Stimulated activated CD4-positive, alpha-beta T cell treated with anti-CD3 and anti-CD28 coated beads, Interleukin-1b, Interleukin-23, amount 100 ng/mL, for 1 hour (primary cell): ENCODE data around the gene TBATA.

Source experiments
- DNase-seq, 2 donors: peaks; one replicate each; pipeline ENCODE4 v3.0.0-alpha.2; 2020; ENCODE audit warnings: low read depth in 2 of 2

Gene TBATA

DNA sequence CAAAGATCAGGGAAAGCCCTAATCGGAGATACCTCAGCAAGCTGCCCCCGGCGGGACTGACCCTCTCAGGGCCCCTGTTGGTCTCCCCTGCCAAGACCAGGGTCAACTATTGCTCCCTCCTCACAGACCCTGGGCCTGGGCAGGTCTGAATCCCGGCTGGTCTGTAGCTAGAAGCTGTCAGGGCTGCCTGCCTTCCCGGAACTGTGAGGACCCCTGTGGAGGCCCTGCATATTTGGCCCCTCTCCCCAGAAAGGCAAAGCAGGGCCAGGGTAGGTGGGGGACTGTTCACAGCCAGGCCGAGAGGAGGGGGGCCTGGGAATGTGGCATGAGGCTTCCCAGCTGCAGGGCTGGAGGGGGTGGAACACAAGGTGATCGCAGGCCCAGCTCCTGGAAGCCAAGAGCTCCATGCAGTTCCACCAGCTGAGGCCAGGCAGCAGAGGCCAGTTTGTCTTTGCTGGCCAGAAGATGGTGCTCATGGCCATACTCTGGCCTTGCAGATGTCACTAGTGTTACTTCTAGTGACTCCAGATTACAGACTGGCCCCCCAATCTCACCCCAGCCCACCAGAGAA lies 24.1 kb downstream of the TBATA start:
- DNase-seq, result no peak

DNA sequence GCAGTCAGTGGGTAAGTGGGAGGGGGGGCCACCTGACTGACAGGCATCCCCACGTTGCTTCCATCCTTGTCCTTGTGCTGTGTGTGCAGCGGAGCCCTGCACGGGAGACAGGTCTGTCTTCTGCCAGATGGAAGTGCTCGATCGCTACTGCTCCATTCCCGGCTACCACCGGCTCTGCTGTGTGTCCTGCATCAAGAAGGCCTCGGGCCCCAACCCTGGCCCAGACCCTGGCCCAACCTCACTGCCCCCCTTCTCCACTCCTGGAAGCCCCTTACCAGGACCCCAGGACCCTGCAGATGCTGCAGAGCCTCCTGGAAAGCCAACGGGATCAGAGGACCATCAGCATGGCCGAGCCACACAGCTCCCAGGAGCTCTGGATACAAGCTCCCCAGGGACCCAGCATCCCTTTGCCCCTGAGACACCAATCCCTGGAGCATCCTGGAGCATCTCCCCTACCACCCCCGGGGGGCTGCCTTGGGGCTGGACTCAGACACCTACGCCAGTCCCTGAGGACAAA lies 24.8 kb downstream of the TBATA start:
- no peak for DNase-seq

DNA sequence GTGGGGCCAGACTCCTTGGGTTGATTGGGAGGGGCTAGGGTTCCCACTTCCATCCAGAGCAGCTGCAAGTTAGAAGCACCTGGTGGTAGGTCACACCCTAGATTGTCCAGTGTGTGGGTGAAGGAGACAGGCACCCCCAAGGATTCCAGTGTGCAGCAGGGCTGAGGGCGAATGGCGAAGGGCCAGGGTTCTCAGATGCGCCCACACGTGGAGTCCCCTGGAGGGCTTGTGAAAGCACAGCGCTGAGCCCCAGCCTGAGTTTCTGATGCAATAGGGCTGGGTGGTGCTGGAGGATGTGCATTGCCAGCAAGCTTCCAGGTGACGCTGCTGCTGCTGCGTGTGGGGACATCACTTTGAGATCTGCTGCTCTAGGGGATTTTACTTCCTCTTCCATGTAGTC lies 25.4 kb downstream of the TBATA start:
- no peak for DNase-seq

DNA sequence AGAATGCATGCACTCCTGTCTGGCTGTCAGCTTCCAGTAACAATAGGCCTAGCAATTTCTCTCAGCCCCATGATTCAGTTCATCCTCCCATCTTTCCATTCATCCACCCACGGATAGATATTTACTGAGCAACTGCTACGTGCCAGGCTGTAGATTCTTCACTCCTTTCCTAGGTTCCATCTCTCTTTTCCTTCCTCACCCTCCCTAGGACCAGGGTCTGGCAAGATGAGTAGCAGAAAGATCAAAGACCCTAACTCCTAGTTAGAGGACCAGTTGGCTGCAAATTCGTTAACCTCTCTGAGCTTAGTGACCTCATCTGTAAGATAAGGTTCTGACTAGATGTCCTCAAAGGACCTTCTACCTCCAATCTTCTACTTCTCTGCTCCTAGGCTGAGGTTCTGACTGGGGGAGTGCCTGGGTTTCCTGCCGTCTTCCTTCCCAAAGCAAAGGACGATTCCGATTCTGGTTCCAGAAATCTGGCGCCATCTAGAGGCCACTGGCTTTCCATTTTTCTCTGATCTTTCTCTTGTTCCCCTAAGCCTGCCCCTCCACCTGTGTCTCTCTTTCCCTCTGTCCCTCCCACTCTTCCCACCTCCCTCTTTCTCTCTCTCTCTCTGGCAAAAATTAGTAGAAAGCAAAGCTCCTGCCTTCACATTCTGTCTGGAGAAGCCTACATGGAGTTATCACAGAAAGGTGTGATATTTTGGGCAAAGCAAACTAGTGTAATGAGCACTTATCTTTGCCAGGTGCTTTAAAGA lies 26.2 kb downstream of the TBATA start:
- DNase-seq, result peak; percentile 29 to 37

DNA sequence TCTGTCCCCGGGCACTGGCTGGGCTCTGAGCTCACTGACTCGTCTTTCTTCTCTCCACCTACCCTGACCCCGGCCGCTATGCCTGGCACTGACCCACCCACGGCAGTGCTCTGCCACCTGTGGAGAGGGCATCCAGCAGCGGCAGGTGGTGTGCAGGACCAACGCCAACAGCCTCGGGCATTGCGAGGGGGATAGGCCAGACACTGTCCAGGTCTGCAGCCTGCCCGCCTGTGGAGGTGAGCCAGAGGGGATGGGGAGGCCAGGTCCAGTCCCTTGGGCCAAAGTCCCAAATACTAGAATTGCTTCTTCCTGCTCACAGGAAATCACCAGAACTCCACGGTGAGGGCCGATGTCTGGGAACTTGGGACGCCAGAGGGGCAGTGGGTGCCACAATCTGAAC lies 27.3 kb downstream of the TBATA start:
- no peak for DNase-seq

DNA sequence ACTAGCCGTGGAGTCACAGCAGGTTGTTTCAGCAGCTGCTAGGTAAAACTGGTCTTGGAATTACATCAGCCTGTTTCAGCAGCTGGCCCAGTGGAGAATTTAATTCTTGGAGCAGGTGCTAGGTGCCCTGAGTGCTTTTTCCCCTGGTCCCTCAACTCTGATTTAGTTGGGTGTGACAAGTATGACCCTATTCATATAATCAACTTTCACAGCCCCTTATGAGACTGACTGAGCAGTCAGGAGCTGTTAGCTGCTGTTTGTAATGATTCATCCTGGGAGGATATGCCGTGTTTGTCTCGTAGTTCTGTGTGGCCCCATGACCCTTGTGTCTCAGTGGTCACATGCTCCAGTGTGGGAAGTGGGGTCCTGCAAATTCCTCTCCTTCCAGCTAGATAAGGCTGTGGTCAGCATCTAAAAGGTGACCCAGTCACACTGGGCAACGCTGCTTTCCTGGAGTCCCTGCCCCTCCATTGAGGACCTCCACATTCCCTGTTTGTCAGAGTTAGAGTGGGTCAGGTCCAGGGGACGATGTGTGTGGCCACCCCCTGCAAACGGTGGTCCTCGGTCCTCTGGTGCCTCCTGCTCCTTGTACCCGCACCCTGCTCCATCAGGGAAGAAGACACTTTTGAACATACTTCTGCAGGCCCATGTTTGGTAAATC lies 28.3 kb downstream of the TBATA start:
- no peak for DNase-seq

DNA sequence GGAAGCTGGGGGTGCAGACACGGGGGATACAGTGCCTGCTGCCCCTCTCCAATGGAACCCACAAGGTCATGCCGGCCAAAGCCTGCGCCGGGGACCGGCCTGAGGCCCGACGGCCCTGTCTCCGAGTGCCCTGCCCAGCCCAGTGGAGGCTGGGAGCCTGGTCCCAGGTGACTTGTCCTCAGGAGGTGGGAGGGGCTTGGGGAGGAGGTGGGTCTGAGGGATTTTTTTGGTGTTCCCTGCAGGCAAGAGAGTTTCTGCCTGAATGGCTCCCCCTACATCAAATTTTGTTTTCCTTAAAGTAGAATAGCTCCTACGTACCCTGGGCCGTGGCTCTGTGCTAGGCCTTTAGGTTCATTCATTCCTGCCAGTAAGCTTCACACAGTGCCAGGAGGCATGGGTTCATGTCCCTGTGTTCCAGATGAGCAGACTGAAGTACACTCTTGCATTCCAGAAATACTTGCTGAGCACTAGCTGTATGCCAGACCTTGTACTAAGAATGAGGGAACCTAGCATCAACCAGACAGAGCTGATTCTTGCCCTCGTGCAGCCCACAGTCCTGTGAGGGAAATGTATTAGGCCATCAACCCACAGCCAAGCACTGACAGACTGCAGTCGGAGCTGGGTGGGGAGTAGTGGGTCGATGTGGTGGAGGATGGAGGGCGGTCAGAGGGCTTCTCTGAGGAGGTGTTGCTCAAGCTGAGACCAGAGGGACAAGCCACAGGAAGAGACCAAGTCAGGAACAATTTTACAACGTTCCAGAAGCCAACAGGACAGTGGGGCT lies 31.1 kb downstream of the TBATA start:
- no peak for DNase-seq

DNA sequence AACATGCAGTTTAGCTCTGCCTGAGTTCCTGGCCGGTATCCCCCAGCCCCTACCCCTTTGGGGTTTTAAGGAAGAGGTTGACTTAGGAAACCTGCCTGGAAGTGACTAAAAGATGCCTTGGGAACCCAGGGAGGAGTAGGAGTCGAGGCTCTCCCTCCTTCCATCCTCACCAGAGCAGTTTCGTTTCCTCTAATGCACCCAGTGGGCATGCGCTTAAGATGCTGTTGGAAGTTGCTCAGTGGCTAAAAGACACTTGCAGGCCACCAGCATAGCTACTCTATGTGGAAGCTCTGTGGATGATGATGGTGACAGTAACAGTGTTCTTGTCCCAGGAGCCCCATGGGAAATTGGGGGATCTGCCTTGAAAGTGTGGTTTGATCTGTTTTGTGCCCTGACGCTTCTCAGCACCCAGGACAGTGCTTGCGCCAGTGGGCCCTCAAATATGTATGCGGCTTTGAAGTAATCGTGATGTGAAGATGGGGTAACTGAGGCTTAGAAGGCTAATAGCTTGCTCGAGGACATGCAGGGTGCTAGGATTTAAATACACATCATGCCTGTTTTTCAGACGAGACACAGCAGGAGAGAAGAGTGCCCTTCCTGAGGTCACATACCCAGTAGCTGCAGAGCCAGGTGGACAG lies 32.0 kb downstream of the TBATA start:
- DNase-seq, result no peak

DNA sequence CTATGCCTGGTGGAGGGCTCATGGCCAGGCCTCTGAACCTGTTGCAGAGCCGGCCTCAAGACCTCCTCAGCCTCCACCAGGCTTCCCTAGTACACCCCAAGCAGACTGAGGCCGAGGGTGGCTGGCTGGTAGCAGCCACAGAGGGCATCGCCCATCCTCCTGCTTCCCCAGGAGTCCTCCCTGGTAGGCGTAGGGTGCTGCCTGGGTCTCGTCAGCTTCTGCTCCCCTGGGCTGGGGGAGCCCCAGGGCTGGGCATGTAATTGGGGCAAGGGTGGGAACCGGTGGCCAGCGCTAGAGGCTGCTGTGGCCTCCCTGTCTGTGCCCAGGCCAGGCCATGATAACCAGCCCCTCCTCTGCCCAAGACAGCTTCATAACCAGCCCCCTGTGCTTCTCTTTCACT lies 32.6 kb downstream of the TBATA start:
- DNase-seq, result no peak

DNA sequence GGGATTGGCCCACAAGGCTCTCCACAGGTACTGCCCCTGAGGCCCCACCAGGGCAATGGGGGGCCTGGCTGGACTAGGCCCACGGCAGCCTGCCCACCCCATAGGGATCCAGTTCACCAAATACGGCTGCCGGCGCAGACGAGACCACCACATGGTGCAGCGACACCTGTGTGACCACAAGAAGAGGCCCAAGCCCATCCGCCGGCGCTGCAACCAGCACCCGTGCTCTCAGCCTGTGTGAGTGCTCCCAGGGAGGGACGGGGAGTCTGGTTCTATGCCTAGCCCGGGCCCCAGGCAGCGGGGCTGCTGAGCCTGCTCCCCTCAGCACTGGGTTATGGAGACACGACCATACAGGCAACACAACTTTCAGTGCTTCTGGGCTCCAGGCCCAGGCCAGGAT lies 33.2 kb downstream of the TBATA start:
- DNase-seq, result no peak

DNA sequence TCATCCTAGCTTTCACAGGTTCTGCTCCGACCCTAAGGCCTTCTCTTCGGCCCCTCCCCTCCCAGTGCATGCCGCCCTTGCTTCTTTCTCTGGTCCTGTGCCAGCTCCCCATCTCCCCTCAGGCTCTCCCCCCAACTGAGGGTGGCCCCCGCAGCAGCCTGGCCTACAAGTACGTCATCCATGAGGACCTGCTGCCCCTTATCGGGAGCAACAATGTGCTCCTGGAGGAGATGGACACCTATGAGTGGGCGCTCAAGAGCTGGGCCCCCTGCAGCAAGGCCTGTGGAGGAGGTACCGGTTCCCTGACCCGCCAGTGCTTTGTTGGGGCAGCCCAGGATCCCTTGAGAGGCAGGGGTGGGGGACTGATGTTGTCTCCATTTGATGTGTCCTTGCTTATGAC lies 33.8 kb downstream of the TBATA start:
- DNase-seq, result no peak

DNA sequence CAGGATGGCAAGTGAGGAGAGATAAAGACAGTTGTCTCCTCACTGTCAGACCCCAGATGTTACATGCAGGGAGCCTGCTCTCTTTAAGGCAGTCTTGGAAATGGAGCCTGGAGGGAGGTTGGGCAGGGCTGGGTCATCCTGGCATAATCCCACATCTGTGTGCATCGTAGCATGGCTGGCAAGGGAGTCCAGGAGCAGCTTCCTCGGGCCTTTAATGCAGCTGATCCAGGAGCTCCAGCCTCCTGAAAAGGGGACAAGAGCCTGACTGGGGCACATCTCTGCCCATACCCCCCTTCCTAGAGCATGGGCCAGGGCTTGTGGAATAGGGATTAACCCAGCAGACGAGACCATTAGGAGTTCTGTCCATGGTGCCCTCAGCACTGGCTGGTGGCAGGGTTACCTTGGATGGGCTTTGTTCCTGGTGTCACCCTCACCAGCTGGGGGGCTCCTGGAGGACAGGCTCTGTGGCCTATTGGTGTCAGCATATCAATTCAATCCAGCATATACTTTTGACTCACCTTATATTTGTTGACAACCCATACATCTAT lies 34.9 kb downstream of the TBATA start:
- DNase-seq, result no peak

DNA sequence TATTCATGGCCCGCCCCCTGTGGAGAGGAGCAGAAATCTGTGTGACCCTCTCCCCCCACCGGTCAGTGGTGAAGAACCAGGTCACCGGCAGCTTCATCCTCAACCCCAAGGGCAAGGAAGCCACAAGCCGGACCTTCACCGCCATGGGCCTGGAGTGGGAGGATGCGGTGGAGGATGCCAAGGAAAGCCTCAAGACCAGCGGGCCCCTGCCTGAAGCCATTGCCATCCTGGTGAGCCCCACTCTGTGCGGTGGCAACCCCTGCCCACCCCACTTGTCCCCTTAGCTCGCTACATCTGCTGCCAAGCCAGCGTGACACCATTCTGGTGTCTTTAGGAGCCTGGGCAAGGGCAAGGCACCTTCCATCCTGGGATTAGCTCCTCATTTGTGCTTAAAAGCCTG lies 35.4 kb downstream of the TBATA start:
- no peak for DNase-seq

DNA sequence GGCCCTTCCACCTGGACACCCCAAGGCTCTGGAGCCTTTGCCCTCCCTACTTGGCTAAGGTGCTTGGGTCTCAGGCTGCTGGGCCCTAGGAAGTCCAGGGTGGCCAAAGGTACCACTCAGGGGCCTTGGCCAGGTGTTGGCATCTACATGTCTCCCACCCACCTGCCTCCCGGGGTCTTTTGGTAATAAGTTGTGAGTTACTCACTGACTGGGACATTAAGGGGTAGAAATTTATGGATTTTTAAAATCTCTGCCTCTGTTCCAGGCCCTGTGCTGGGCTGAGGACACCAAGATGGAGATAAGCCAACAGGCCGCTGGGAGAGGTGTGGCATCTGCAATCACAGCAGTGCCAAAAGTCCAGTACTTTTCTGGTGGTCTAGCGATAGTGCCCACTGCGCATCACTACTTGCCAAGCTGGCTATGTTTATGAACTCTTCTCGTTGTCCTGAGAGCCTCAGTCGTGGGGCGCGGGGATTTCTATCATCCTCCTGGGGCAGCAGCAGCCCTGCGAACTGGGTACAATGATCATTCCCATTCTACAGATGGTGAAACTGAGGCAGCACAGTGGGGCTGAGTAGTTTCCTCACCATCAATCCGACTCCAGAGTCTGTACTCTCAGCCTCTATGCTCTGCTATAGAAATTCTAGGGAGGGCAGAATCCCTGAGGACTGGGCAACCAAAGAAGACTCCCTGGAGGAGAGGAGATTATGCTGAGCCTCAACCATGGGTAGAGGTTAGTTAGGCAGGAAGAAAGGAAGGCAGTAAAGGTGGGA lies 36.2 kb downstream of the TBATA start:
- no peak for DNase-seq

DNA sequence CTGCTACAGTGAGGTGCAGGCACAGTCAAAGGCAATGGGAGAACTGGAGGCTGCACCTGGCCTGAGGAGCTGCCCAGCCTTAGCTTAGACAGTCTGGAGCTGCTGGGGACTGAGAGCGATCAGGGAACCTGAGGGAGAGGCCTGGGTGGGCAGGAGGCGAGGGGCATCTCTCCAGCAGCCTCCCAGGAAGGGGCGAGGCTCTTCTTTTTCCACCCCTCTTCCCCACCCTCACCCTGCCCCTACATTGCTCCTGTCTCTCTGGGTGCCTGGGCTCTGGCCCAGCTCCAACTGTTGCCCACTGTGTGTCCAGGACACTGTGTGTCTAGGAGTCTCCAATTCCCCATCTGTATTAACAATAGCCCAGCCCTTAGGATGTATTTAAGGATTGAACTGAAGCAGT lies 36.9 kb downstream of the TBATA start:
- DNase-seq, result no peak

DNA sequence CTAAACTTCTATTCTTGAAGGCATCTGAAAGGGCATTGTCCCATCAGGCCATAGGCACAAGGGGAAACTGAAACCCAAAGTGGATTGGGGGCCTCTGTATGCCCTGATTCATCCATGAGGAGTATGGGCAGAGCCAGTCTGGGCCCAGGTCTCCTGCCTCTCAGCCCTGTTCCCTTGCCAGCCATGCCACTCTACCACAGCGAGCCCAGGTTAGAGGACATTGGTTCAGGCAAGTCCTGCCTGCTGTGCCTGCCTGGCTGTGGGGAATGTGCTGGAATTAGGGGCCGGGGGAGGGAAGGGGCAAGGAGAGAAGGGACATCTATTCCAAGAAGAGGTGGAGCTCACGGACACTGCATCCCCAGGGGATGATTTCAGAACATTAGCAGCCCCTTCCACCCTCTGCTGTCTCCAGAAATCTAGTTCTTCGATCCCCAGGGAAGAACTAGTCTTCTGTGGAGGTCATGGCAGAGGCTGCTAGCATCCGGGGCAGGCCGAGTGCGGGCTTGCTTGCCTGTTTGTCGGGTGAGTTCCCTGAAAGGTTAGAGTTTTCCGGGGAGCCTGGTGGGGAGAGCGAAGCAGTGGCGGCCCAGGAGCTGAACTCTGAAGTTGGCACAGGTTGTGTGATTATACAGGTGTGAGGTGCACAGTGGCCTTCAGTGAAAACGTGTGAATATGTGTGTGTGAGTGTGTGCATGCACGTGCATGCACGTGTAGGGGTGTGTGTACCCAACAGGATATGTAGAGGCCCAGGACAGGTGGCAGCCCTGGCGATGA lies 37.8 kb downstream of the TBATA start:
- DNase-seq, result no peak

DNA sequence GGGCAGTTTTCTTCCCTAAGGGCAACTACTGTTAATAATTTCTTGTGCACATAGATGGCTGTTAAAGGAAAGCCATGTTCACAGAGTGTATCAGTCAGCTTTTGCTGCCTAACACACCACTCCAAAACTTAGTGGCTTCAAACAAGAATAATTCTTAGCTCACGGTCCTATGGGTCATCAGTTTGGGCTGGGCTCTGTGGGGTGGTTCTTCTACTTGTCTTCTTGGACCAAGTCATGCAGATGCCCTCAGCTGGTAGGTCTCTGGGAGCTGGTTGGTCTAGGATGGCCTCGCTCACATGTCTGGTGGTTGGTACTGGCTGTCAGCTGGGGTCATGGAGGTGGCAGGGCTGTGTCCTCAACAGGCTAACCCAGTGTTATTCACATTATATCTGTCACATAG lies 39.6 kb downstream of the TBATA start:
- no peak for DNase-seq

DNA sequence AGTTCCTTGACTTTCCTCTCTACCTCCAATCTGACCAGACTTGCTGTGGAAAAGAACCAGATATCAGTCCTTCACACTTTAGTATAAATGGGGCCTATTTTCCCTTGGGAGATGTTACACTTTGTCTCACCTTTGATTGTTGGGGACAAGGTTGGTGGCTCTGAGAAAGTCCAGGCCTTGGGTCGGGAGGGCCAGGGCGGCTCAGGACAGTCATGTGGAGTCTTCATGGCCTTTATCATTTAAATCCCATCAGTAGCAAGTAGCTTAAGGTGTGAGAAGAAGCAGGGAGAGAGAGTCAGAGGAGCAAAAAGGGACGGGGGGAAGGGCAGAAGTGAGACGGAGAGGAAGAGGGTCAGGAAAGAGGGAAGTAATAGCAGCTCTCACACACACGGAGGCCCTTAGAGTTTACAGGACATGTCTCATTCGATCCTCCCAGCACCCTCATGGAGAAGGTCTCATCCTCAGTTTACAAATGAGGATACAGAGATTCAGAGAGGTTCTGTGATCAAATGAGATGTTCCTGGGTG lies 40.5 kb downstream of the TBATA start:
- DNase-seq, result no peak

DNA sequence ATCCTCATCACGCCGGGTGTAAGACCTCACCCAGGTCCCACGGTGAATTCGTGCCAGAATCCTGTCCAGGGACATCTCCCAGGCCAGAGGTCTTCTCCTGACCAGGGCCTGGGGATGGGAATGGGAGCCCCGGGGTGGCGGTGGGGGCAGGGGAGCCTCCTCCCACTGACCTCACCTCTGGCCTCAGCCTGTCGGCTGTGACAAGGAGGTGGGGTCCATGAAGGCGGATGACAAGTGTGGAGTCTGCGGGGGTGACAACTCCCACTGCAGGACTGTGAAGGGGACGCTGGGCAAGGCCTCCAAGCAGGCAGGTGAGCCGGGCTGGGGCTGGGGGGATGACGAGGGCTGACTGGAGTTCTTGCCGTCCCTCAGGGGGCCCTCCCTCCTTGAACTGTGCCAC lies 41.3 kb downstream of the TBATA start:
- DNase-seq, result no peak

DNA sequence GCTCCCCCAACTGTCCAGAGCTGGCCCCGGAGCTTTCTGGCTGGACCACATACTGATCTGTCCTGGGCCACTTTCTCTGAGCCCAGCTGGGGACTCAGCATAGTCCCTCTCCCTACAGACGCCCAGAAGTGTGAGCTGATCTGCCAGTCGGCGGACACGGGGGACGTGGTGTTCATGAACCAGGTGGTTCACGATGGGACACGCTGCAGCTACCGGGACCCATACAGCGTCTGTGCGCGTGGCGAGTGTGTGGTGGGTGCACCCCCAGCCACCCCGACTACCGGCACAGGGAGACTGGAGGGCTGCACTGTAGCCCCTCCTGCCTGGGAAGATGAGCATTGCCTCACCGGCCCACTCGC lies 41.8 kb downstream of the TBATA start:
- no peak for DNase-seq
